Body of pancreas (tissue), 4 donors: ENCODE results near the gene ELP6. TPM values are rescaled to one million over a fixed set of nuclear protein-coding genes. Genes with fewer than 3 reads are reported as not detected.

Source experiments
- ATAC-seq: fragments of 150-250 bp; one replicate; pipeline ENCODE4 v1.9.1; 2016
- DNase-seq, 4 donors: peaks; one replicate each; pipeline ENCODE4 v3.0.0-alpha.2; 2019
- H3K27ac ChIP-seq, 4 donors: fragments of 200-600 bp; sonication (generic); 1 replicate in 3 of 4; 2 replicates in 1 of 4; pipeline versions ENCODE4 v1.5.1 to v1.6.1; 2016 to 2019; ENCODE audit warnings: mild to moderate bottlenecking in 1 of 4, mixed read lengths in 1 of 4, moderate library complexity in 1 of 4
- H3K27me3 ChIP-seq, 2 donors: fragments of 200-600 bp; sonication (generic); one replicate each; pipeline ENCODE4 v1.6.0; 2016; ENCODE audit warnings: mild to moderate bottlenecking in 1 of 2
- H3K36me3 ChIP-seq, 2 donors: fragments of 200-600 bp; sonication (generic); replicated peaks in 1 of 2; 2 replicates each; pipeline ENCODE4 v1.5.1; 2016; ENCODE audit warnings: low read depth in 2 of 2; ENCODE audit not compliant: insufficient read depth in 1 of 2
- H3K4me1 ChIP-seq: fragments of 200-600 bp; sonication (generic); one replicate; pipeline ENCODE4 v1.6.0; 2016
- H3K4me3 ChIP-seq, 2 donors: fragments of 200-600 bp; sonication (generic); 1 replicate in 1 of 2; 2 replicates in 1 of 2; pipeline ENCODE4 v1.5.1; 2016 to 2019
- H3K9me3 ChIP-seq, 3 donors: fragments of 200-600 bp; sonication (generic); 1 replicate in 2 of 3; 2 replicates in 1 of 3; pipeline ENCODE4 v1.5.1; 2016
- POLR2A ChIP-seq, 3 donors: fragments of 450-650 bp; IDR thresholded peaks; one replicate each; pipeline ENCODE4 v1.6.1; 2016; ENCODE audit warnings: antibody characterized with exemption in 3 of 3, mild to moderate bottlenecking in 2 of 3
- WGBS, 2 donors: methylation state at CpG; one replicate each; pipeline ENCODE4 v1.1.5; 2017; 5-methylcytosine and 5-hydroxymethylcytosine counted together
- intact Hi-C: fragments of 100-400 bp; cut with DNase I; formaldehyde crosslinking; loops from one replicate; pipeline ENCODE4 v1.15.1; 2023
- total RNA-seq, 2 donors: library from RNA; depleted of rRNA; stranded (reverse); fragments of >200 nt; gene quantifications; one replicate each; pipeline ENCODE4 v1.1.0, GENCODE V29; 2016
- TF ChIP-seq, protein P1 (sequence below), 7 experiments: fragments of 450-650 bp in 4 of 7; fragments of 200-600 bp in 3 of 7; sonication (generic) in 3 of 7; IDR thresholded peaks; one replicate each; pipeline ENCODE4 v1.5.1; 2016 to 2019; ENCODE audit warnings: antibody characterized with exemption in 7 of 7

The ELP6 gene
- total RNA-seq, 2 donors from 2014 or later = 13.7 to 22.7 TPM

DNA sequence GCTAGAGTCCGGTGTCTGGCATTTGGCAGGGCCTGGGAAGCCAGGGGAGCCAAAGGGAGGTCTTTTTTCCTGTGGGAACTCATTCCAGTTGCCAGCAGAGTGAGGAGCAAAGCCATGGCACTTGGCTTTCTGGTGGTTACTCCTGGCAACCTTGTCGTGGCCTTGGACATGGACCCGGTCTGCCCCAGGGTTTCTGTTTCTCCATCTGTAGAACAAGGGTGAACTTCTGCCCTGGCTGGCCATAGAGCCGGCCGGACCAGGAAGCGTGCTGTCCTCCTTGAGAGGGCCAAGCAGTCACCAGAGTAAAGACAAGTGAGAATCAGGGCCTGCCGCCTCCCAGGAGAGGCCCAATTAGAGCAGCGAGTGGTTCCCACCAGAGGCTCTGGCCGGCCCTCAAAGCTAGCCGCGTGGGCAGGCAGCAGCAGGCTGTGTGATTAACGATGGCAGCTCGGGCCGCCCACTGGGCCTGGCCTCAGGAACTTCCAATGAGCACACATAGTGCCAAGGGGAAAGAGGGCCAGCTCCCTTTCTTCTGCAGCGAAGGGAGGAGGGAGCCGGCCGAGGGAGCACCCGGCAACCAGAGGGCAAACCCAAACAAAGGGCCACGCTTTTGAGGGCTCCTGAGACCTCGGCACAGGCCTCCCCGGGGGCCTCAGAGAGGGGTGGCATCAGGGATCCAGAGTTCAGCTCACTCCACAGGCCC is 29.1 kb upstream of the ELP6 start:
- Histone ChIP-seq H3K4me1 (peaks cover 12% of the 10 kb centered on the region), H3K4me3 (no peak overlapping the region), H3K27ac (peak overlapping the region in 3 of 4 donors; percentile 10 to 41 (median 25)), H3K36me3 (no peaks in the 10 kb centered on the region), H3K9me3 (no peaks in the 10 kb centered on the region), H3K27me3 (no peaks in the 10 kb centered on the region)
- intact Hi-C loops = no loop called here
- peak; percentile 86 for ATAC-seq
- WGBS, 2 donors = 10 to 34% methylated on average over 2 to 21 of the region's 21 CpGs
- TF ChIP-seq POLR2A (IDR thresholded peaks at IDR 0.05) = no peak
- TF ChIP-seq, protein P1, sequence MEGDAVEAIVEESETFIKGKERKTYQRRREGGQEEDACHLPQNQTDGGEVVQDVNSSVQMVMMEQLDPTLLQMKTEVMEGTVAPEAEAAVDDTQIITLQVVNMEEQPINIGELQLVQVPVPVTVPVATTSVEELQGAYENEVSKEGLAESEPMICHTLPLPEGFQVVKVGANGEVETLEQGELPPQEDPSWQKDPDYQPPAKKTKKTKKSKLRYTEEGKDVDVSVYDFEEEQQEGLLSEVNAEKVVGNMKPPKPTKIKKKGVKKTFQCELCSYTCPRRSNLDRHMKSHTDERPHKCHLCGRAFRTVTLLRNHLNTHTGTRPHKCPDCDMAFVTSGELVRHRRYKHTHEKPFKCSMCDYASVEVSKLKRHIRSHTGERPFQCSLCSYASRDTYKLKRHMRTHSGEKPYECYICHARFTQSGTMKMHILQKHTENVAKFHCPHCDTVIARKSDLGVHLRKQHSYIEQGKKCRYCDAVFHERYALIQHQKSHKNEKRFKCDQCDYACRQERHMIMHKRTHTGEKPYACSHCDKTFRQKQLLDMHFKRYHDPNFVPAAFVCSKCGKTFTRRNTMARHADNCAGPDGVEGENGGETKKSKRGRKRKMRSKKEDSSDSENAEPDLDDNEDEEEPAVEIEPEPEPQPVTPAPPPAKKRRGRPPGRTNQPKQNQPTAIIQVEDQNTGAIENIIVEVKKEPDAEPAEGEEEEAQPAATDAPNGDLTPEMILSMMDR (IDR thresholded peaks at IDR 0.05) = no peak
- peak; percentile 39 to 65 (median 62) for DNase-seq

- H3K4me3 ChIP-seq = no peak overlapping the region
- intact Hi-C loops = no loop called here
- ATAC-seq (no peak), DNase-seq (no peak)
- H3K9me3 ChIP-seq = no peaks in the 10 kb centered on the region
- H3K27me3 ChIP-seq = no peaks in the 10 kb centered on the region
- H3K36me3 ChIP-seq = no peaks in the 10 kb centered on the region
- TF ChIP-seq, protein P1 (IDR thresholded peaks at IDR 0.05) = no peak
- no peak for TF ChIP-seq POLR2A (IDR thresholded peaks at IDR 0.05)
- H3K27ac ChIP-seq = no peak overlapping the region
- 52 to 82% methylated on average over 4 to 6 of the region's 6 CpGs for WGBS, 2 donors
- peaks cover 12% of the 10 kb centered on the region for H3K4me1 ChIP-seq
Observed at GRCh38 chr3:47541583-47542108, 28.1 kb upstream of the ELP6 start.

- Histone ChIP-seq H3K27me3 (no peaks in the 10 kb centered on the region), H3K36me3 (no peaks in the 10 kb centered on the region), H3K4me3 (no peak overlapping the region), H3K27ac (no peak overlapping the region), H3K9me3 (no peaks in the 10 kb centered on the region), H3K4me1 (peaks cover 12% of the 10 kb centered on the region)
- intact Hi-C loops = no loop called here
- 82 to 96% methylated on average over 4 of the region's 4 CpGs for WGBS, 2 donors
- no peak for TF ChIP-seq POLR2A (IDR thresholded peaks at IDR 0.05)
- no peak for DNase-seq
- no peak for ATAC-seq
Observed at GRCh38 chr3:47540281-47540680, 26.8 kb upstream of the ELP6 start.

- Histone ChIP-seq H3K36me3 (no peaks in the 10 kb centered on the region), H3K27ac (no peak overlapping the region), H3K27me3 (no peaks in the 10 kb centered on the region), H3K4me3 (no peak overlapping the region), H3K9me3 (no peaks in the 10 kb centered on the region), H3K4me1 (no peaks in the 10 kb centered on the region)
- intact Hi-C loops = no loop called here
- no peak for DNase-seq
- TF ChIP-seq, protein P1 (IDR thresholded peaks at IDR 0.05) = no peak
- ATAC-seq = no peak
- WGBS, 2 donors = 80 to 82% methylated on average over 6 of the region's 6 CpGs
Observed at GRCh38 chr3:47536967-47537366, 23.5 kb upstream of the ELP6 start.

DNA sequence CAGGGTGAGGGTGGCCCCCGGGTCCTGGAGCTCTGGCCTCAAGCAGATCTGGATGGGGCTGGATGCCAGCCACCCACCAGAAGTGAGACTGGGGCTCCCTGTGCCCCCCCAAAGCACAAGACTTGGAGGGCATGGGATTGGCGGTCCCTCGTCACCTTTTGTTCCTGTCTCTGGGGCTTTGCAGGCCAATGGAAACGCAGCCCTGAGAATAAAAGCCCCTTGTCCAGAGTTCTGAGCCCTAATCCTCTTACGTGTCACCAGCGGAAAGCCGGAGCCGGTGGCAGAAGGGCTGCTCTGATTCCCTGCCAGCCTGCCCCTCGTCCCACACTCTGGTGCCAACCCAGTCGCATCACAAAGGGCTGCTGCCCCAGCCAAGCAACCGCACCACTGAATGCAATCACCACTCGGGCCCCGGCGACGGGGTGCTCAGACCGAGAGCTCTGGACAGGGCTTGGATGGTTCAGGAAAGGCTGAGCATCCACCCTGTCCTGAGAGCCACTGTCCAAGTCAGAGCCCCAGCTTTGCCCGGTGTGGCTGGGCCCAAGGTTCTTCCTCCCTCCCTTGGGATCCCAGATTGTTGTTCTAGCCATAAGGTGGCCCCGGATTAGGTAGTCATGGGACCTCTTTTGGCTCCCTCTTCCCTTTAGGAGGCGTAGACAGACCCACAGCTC is 22.8 kb upstream of the ELP6 start:
- DNase-seq (no peak), ATAC-seq (no peak)
- intact Hi-C loops = no loop called here
- 86 to 87% methylated on average over 16 to 19 of the region's 19 CpGs for WGBS, 2 donors
- H3K4me1 ChIP-seq = no peaks in the 10 kb centered on the region
- no peaks in the 10 kb centered on the region for H3K27me3 ChIP-seq
- no peak for TF ChIP-seq POLR2A (IDR thresholded peaks at IDR 0.05)
- TF ChIP-seq, protein P1 (IDR thresholded peaks at IDR 0.05) = no peak
- no peaks in the 10 kb centered on the region for H3K36me3 ChIP-seq
- H3K4me3 ChIP-seq = no peak overlapping the region
- H3K9me3 ChIP-seq = no peaks in the 10 kb centered on the region
- no peak overlapping the region for H3K27ac ChIP-seq
